ENCODE data around the gene XPC.

The XPC gene

GRCh38 chr3:14169871-14170270, 8.5 kb downstream of the XPC start:
- DNase-seq (ENCODE audit: low spot score) = no peak

DNA sequence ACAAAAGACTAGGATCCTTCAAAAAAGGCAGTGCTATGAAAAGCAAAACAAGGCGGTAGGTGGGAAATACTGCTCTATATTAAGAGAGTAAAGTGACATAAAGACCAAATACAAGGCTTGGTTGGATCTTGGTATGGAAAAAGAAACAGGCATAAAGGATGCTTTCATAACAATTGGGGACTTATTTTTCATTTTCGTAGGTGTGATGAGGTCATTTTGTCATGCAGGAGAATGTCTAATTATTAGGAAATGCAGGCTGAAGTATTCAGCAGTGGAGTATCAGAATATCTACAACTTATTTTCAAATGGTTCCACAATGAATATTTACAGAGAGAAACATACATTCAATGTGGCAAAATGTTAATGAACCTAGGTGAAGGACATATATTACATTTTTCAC, 9.0 kb downstream of the XPC start:
- DNase-seq (ENCODE audit: low spot score) = no peak

GRCh38 chr3:14166877-14167603, 11.4 kb downstream of the XPC start:
- DNase-seq (ENCODE audit: low spot score) = no peak

DNA sequence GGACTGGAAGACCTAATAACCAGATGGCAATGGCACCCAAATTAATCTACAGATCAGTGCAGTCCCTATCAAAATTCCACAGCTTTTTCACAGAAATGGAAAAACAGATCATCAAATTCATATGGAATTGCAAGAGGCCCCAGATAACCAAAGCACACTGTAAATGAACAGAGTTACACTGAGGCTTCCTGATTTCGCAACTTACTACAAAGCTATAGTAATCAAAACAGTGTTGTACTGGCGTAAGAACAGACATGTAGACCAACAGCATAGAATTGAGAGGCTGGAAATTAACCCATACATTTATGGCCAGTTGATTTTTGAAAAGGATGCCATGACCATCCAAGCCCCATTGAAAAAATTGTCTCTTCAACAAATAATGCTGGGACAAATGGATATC, 16.2 kb downstream of the XPC start:
- DNase-seq (ENCODE audit: low spot score) = no peak

GRCh38 chr3:14161282-14161681, 17.1 kb downstream of the XPC start:
- DNase-seq (ENCODE audit: low spot score) = no peak

DNA sequence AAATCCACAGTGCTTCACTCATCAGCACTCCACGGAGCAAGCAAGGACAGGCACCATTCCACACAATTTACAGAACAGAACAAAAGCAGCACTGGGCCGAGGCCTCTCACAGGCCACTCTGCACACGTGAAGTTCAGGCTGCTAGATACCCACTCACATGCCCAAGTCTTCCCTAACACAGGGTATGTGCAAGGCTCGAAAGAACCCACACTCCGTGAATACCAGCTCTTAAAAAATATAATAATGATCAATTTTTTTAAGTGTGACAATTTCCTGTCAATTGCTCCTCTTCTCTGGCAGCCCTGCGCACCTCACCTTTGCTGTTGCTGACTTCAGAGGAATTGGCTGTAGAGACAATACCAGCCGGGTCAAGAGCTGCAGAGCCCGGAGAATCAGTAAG, 19.0 kb downstream of the XPC start:
- no peak for DNase-seq (ENCODE audit: low spot score)

- DNase-seq (ENCODE audit: low spot score) = no peak
Measured at GRCh38 chr3:14158370-14158769, 20.0 kb downstream of the XPC start.

DNA sequence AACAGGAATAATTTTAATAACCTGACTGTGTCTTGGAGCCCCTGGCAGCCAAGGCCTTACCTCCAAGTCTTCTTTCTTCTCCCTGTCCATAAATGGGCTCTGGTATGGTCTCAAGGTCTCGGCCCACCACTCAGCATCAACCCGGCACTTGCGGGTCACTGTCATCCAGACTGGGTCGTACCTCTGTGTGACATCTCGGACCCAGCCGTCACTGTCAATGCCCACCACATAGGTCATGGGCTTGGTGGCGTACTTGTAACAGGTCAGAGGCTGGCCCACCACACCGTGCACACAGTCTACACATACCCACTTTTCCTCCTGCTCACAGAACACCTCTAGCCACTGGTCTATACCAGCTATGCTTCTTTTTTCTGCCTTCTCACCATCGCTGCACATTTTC, 20.4 kb downstream of the XPC start:
- DNase-seq (ENCODE audit: low spot score) = no peak

DNA sequence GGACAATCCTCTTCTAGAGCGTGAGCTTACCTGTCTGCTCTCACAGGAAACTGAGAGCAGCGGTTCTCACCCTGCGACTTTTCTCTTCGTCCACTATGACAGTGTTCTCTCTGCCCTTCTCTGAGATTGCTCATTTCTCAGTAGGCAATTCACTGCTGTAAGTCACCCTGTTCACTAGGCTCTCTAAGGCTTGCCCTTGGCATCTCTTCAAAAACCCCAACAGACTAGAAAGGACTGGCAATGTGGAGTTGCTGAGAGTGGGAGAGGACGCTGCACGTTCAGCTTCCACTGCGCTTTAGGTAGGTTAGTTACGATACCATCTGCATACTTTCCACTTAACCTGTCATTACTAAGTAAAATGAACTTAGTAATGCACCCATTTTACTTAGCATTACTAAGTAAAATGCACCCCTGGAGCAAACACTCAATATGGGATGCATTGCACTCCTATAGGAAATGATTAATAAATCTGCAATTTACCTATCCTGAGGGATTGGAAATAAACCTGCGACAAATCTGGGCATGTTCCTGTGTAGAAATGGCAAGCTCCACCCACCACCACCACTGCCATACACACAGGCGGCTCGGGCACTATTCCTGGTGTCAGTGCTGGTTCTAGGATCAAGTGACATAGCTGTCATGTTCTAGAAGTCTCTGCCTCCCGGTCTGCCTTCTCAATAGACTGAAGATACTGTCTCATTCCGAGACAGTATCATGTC, 21.4 kb downstream of the XPC start:
- no peak for DNase-seq (ENCODE audit: low spot score)

DNA sequence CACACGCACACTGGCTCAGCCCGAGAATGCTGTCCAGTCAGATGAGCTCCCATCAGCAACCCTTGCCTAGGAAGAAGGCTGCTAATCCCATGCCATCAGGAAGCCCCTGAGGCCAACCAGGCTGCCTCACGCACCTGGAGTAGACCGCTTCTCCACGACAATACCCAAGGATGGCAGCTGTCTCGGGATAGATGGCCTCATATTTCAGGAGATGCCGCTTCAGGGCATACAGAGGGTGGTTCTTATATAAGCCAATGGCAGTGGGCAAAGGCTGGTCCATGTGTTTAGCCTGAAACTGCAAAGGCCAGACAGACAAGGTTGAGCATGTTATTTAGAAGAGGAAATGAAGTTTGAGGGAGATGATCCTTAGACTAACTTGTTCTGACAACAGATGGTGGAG, 22.2 kb downstream of the XPC start:
- no peak for DNase-seq (ENCODE audit: low spot score)

DNA sequence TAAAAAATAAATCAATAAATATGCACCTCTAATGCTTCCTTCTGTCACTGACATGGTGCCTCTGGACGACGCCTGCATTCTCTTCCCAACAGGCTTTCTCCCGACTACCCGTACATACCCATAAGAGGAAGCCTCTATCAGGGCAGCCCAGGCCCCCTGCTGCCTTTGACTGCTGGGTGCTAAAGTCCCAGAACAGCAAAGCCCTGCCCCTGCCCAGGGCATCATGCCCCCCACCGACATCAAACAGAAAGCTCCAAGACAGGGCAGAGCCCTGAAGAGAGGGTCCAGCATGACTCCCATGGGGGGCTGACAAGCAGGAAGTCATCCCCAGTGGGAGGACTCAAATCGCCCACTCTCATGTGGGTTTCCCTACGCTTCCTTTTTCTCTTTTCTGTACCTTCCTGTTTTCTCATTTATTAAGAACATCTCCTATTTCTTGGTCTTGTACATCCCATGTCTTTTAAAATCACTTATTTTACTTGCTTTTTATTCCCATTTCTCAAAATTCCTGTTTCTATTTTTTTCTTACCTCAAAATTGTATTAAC, 23.4 kb downstream of the XPC start:
- DNase-seq (ENCODE audit: low spot score) = no peak

DNA sequence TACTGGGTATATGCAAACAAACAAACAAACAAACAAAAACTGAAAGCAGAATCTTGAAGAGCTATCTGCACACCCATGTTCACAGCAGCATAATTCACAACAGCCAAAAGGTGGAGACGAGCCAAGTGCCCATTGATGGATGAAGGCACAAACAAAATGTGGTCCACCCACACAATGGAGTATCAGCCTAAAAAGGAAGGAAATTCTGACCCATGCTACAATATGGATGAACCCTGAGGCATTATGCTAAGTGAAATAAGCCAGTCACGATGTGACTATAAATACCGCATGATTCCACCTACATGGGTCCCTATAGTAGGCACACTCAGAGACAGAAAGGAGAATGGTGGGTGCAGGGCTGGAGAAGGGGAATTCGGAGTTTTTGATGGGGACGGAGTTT, 24.1 kb downstream of the XPC start:
- DNase-seq (ENCODE audit: low spot score) = no peak

- no peak for DNase-seq (ENCODE audit: low spot score)
Measured at GRCh38 chr3:14153663-14154062, 24.7 kb downstream of the XPC start.

- no peak for DNase-seq (ENCODE audit: low spot score)
Measured at GRCh38 chr3:14152963-14153355, 25.4 kb downstream of the XPC start.

DNA sequence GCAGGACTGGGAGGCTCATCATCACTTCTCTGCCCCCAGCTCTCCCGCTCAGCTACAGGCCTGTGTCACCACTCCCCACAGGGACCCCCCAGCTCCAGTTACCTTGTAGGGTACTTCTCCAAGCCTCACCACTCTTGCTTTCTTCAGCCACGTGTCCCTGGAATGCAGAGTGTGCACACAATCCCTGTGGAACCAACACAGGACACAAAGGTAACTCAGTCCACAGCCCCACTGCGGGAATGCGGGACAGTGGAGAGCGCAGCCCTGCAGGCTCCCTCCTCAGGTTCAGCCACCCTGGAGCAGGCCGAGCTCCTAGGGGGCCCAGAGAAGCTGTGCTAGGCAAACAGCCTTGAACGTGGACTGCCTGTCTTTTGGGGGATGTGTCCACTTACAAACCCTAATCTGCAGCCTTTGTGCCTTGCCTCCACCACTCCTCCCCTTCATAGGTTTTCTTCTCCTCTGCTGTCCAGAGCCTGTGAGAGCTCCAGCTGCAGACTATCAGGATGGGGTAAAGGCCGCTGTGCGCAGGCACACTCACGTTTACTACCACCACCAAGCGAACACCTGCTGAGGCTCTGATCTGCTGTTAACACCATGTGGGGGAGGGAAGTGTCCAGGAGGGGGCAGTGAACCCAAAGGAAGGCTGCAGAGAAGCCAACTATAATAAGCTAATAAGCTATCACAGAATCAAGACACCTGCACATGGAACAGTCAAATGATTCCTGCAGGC, 26.0 kb downstream of the XPC start:
- DNase-seq (ENCODE audit: low spot score) = no peak

DNA sequence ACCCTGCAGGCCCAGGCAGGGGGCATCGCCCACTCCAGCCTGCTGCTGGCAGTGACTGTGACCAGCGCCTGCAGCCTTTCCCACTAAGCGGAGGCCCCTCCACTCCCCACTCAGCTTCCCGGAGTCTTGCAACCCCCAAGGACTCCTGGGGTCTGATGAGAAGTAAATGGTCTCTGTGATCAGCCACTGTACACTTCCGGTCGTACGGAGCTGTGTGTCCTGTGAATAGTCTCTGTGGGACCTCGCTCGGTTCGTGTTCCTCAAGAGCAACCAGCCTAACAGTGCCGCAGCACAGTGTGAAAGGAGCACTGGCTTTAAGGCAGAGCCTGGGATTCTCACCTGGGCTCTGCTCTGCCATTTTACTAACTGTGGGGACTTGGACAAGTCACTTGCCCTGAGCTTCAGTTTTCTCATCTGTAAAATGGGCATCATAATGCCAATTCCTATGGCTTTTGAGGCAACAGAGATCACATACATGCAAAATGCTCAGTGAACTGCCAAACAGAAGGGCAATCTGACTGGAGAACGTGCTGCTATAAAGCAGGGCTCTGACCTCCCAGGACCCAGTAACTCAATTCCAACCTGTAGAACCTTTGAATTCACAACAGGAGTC, 26.8 kb downstream of the XPC start:
- DNase-seq (ENCODE audit: low spot score) = no peak

DNA sequence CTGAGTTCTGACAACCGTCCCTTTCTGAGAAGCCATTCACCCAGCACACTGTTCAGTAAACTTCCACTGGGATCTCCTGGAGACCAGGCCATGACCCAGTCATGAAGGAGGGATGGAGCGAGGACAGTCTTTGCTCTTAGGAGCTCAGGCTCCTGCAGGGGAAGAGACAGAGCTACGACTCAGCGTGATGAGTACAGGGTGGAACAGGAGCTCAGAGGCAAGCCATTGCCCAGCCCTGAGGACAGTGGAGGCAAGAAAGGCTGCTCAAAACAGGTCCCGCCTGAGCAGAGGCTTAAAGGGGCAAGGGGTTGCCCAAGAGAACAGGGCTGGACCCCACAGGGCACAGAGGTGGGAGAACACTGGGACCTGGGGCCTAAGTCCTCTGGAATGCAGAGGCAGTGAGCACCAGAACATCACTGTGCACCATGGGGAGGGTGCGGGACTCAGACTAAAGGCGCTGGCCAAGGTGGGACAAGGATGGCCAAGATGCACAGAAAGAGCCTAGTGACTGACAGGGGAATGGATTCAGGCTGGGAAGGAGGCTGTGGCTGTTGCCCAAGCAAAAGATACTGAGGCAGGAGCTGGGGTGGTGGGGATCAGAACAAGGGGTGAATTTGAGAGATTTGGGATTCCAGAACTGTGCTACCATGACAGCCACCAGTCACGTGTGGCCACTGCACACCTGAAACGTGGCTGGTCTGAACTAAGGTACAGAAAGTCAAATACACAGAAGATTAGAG, 27.7 kb downstream of the XPC start:
- DNase-seq (ENCODE audit: low spot score) = no peak

- DNase-seq (ENCODE audit: low spot score) = no peak
Measured at GRCh38 chr3:14150078-14150477, 28.3 kb downstream of the XPC start.

DNA sequence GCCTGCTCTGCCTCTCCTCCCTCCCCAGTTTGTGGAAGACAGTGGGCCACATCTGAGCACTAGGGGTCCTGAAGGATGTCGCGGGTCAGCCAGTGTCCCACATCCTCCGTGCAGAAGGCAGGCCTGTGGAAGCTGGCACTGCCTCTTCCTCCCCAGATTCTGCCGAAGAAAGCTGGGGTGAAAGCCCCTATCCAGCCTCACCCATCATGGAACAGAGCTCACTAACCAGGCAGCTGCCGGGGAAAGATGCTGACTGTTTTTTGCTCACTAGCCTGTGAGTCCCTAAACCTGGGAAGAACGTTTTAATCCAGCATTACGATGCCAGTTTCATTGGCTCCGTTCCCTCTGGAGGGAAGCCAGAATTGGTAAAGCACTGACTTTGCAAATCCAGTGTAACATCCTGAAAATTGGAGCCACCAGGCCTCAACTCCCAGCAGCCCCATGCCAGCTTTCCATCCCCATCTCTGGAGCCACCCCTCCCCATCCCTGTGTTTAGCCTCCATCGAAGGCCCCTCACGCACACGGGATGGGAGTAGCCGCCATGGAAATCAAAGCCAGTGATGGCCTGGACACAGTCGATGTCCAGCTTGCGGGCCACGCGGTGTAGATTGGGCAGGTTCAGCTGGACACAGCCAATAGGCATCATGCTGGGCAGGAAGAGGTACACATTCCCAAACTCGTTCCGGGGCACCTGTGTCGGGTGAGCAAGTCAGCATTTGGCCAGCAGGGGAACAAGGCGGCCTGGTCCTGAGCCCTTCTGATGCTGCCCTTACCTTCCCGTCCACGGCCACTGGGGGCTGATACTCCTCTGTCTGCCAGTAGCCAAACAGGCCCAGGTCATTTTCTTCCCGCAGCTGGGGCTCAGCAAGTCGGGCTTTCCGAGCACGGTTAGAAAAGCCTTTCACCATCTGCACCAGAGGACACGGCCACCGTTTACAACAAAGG, 30.1 kb downstream of the XPC start:
- DNase-seq (ENCODE audit: low spot score) = no peak

GRCh38 chr3:14147617-14148016, 30.8 kb downstream of the XPC start:
- no peak for DNase-seq (ENCODE audit: low spot score)

GRCh38 chr3:14147066-14147435, 31.4 kb downstream of the XPC start:
- DNase-seq (ENCODE audit: low spot score) = no peak
